A549 (cell line): ENCODE data around the gene CDKN2A.

Experiments
- CTCF ChIP-seq: fragments of >200 bp; sonication (Bioruptor Twin); formaldehyde crosslinking; IDR thresholded peaks from 3 replicates; pipeline ENCODE4 v1.5.1; 2016
- EP300 ChIP-seq, 2 experiments: fragments of >200 bp; sonication (Bioruptor Twin); formaldehyde crosslinking; IDR thresholded peaks; 2 replicates in 1 of 2; 3 replicates in 1 of 2; pipeline ENCODE4 v1.6.1; 2016 to 2017

GRCh38 chr9:21927752-21928151 lies 66.4 kb downstream of the CDKN2A start:
- TF ChIP-seq EP300 (IDR thresholded peaks at IDR 0.05): no peak
- no peak for TF ChIP-seq CTCF
